ENCODE data around the gene DNM3. TPM values are rescaled to one million over a fixed set of nuclear protein-coding genes. Genes with fewer than 3 reads are reported as not detected.

Gene DNM3
- total and polyA plus RNA-seq, 2 of the 8 experiments (the other 6 are each of a cell fraction or from before 2014, with no cell fraction given): 2.0 to 8.5 TPM

DNA sequence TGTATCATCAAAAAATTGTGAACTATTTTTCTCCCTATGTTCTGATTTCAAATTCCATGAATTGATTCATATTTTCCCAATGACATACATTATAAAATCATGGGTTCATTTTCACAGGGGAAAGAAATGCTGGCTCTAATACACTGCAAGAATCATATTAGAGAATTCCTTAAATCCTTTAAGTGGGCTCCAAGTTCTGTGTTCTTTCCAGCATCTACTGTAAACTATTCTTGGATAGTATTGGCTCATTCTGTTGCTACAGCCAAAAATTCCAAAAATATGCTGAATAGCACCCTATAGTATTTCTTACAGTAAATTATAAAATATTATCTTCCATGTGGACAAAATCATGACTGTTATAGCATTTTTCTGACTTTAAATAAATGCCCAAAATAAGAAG is 560.2 kb downstream of the DNM3 start:
- Histone ChIP-seq H2BK5ac (ENCODE audit: low read depth, low read length) (no peak overlapping the region), H2BK12ac (ENCODE audit: low read depth, low read length) (no peak overlapping the region), H3K36me3 (ENCODE audit: control insufficient read depth in 2 of 4, insufficient read depth in 4 of 4, low read length in 3 of 4) (no peaks in the 10 kb centered on the region), H3K4me2 (ENCODE audit: insufficient read depth in 1 of 2, low read depth in 2 of 2, low read length in 2 of 2) (no peak overlapping the region), H3K4me3 (ENCODE audit: extremely low read depth in 1 of 4, insufficient read depth in 2 of 4, low read depth in 3 of 4, low read length in 4 of 4) (no peak overlapping the region), H4K20me1 (replicated peaks in 1 of 2; ENCODE audit: control insufficient read depth in 1 of 2, insufficient read depth in 2 of 2, low read length in 2 of 2) (no peaks in the 10 kb centered on the region), H3K9ac (replicated peaks in 1 of 4; ENCODE audit: extremely low read depth in 1 of 4, low read depth in 3 of 4, low read length in 3 of 4) (no peak overlapping the region), H3K79me2 (ENCODE audit: control insufficient read depth in 1 of 2, insufficient read depth in 2 of 2, low read length in 2 of 2) (no peaks in the 10 kb centered on the region), H2BK20ac (ENCODE audit: low read length) (no peak overlapping the region), H3K79me1 (ENCODE audit: low read depth, low read length) (no peaks in the 10 kb centered on the region), H3K27ac (ENCODE audit: low read depth, low read length) (no peak overlapping the region), H2BK120ac (replicated peaks; ENCODE audit: low read depth, low read length) (no peak overlapping the region), H3K14ac (ENCODE audit: insufficient read length) (no peak overlapping the region), H2BK15ac (ENCODE audit: low read length) (no peak overlapping the region), H2AFZ (ENCODE audit: low read length) (no peak overlapping the region), H3K23me2 (ENCODE audit: low read depth, low read length) (no peaks in the 10 kb centered on the region), H2AK5ac (ENCODE audit: low read depth, low read length) (no peak overlapping the region), H3K9me3 (ENCODE audit: insufficient read depth in 2 of 2, low read depth in 1 of 2, low read length in 1 of 2) (no peaks in the 10 kb centered on the region), H3K23ac (ENCODE audit: insufficient read length) (no peak overlapping the region), H4K5ac (ENCODE audit: insufficient read length, low read depth, low read length) (no peak overlapping the region), H4K8ac (ENCODE audit: extremely low read depth, insufficient read depth, low read length) (no peak overlapping the region), H4K91ac (replicated peaks; ENCODE audit: insufficient read length, low read length) (no peak overlapping the region), H3K56ac (replicated peaks; ENCODE audit: insufficient read length, low read depth, low read length) (no peak overlapping the region), H3K18ac (ENCODE audit: extremely low read depth, low read length) (no peak overlapping the region), H3K27me3 (replicated peaks in 1 of 4; ENCODE audit: control insufficient read depth in 3 of 4, extremely low read depth in 1 of 4, insufficient read depth in 3 of 4, low read length in 3 of 4) (no peaks in the 10 kb centered on the region), H3K4me1 (replicated peaks in 1 of 4; ENCODE audit: control insufficient read depth in 3 of 4, insufficient read depth in 4 of 4, low read length in 3 of 4) (peaks cover 2 to 5% (median 3%) of the 10 kb centered on the region in 4 experiments; a peak in 4 of 7 replicates), H3K4ac (replicated peaks; ENCODE audit: insufficient read length, low read depth, low read length) (no peak overlapping the region)
- TF ChIP-seq TCF12 (IDR thresholded peaks at IDR 0.05; ENCODE audit: low read depth, low read length) (no peak), SIX5 (IDR thresholded peaks at IDR 0.05; ENCODE audit: low read depth, low read length) (no peak), HDAC2 (IDR thresholded peaks at IDR 0.05; ENCODE audit: borderline replicate concordance in 1 of 2, low read depth in 2 of 2, low read length in 2 of 2) (no peak), KDM5A (IDR thresholded peaks at IDR 0.05; ENCODE audit: low read length) (no peak), TAF7 (optimal IDR thresholded peaks at IDR 0.05; ENCODE audit: borderline replicate concordance, low read depth, low read length) (no peak), SP1 (IDR thresholded peaks at IDR 0.05; ENCODE audit: low read depth, low read length) (no peak)
- ChIA-PET POLR2A (ENCODE audit: partially characterized antibody) (no interaction called here), CTCF (ENCODE audit: partially characterized antibody) (interaction anchor here (1.0 to 4.2 kb wide), 16 partner anchors 9 to 382 kb away, joined by 3 to 32 read pairs (median 4); no protein-coding TSS in a partner anchor)
- FAIRE-seq (no peak), DNase-seq (ENCODE audit: low read depth in 1 of 2, low spot score in 2 of 2) (no peak)

Measured in H1 (cell line).